Keratinocyte (primary cell): ENCODE measurements around the gene TCEANC2.

Source experiments
- EZH2 ChIP-seq: IDR thresholded peaks from one replicate; pipeline ENCODE4 v1.6.1; 2012; ENCODE audit warnings: inconsistent platforms, mild to moderate bottlenecking, low read length, moderate library complexity
- TF ChIP-seq, protein P1 (sequence below), 3 experiments: IDR thresholded peaks in 1 of 3; conservative IDR thresholded peaks in 1 of 3; optimal IDR thresholded peaks in 1 of 3; 2 replicates in 2 of 3; 3 replicates in 1 of 3; pipeline versions ENCODE3 to v1.5.1; 2011; ENCODE audit warnings: low read length in 3 of 3, mild to moderate bottlenecking in 3 of 3, moderate library complexity in 2 of 3, control low read depth in 1 of 3, inconsistent platforms in 1 of 3; ENCODE audit not compliant: insufficient read depth in 2 of 3; ENCODE audit errors: extremely low read depth in 1 of 3

DNA sequence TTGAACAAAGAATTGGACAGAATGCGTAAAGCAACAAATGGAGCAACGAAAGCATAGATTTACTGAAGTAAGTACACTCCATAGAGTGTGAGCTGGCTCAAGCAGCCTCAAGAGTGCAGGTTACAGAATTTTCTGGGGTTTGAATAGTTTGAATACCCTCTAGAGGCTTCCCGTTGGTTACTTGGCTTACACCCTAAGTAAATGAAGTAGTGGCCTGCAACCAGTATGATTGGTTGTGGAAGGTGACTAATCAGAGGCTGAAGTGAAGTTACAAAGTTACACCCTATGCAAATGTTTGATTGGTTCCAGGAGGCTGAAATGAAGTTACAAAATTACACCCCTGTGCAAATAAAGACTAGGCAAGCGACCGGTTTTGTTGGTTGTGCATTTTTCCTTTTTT lies 10.9 kb downstream of the TCEANC2 start:
- TF ChIP-seq, protein P1, sequence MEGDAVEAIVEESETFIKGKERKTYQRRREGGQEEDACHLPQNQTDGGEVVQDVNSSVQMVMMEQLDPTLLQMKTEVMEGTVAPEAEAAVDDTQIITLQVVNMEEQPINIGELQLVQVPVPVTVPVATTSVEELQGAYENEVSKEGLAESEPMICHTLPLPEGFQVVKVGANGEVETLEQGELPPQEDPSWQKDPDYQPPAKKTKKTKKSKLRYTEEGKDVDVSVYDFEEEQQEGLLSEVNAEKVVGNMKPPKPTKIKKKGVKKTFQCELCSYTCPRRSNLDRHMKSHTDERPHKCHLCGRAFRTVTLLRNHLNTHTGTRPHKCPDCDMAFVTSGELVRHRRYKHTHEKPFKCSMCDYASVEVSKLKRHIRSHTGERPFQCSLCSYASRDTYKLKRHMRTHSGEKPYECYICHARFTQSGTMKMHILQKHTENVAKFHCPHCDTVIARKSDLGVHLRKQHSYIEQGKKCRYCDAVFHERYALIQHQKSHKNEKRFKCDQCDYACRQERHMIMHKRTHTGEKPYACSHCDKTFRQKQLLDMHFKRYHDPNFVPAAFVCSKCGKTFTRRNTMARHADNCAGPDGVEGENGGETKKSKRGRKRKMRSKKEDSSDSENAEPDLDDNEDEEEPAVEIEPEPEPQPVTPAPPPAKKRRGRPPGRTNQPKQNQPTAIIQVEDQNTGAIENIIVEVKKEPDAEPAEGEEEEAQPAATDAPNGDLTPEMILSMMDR (optimal IDR thresholded peaks at IDR 0.05 in 1 of 3, IDR thresholded peaks at IDR 0.05 in 1 of 3, conservative IDR thresholded peaks at IDR 0.05 in 1 of 3; ENCODE audit: extremely low read depth in 1 of 3, insufficient read depth in 2 of 3, low read length in 3 of 3), result no peak
- TF ChIP-seq EZH2, result no peak
